ENCODE data around the gene TRAF1.

TRAF1 gene

GRCh38 chr9:120889606-120890271 lies 36.9 kb downstream of the TRAF1 start:
- no peak for DNase-seq (ENCODE audit: low read depth)

DNA sequence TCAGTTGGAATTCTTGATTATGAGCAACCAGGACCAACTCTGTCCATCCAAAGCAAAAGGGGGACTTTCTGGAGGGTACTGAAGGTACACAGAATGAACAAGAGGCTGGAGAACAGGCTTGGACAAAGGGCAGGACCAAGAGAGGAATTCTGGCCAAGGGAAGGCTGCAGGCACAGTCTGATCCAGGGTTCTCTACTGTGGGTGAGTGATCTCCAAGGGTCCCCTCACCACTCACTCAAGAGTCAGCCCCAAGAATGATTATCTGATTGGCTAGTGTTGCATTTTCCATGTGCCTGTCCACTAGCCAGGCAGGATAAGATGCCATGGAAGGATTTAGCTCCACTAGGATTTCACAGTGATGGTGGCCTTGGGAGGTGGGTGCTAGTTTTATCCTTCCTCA lies 38.0 kb downstream of the TRAF1 start:
- no peak for DNase-seq (ENCODE audit: low read depth)

DNA sequence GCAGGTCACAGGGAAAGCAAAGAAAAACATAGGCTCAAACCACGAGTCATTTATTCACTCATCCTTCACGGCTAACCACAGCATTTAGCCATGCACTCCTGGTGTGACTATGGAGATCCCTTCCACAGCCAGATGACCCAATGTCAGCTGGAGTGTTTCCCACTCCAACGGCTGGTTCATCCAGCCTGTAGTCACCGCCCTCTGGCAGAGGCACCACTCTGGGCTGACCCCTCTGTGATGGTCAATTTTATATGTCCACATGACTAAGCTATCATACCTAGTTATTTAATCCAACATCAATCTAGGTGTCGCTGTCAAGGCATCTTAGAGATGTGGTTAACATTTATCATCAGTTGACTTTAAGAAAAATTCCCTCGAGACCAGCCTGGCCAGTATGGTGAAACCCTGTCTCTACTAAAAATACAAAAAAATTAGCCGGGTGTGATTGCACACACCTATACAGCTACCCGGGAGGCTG lies 40.1 kb downstream of the TRAF1 start:
- DNase-seq (ENCODE audit: low read depth), result no peak

DNA sequence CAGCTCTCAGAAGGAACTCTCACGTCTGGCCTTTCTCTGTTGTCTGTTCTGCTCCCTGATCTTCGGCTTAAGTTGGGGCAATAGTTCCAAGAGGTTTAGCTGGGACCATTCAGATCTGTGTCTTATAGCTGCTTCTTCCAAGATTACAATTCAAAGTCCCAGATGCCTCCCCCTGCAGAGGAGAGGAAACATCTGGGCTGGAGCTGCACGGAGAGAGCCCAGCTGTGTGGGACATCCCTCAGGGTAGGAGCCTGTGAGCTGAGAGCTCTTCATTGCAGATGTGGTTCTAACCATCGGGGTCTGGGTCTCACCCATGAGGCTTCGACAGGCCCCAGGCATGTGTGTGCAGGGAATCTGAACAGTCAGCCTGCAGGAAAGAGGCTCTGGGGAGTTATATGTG lies 40.6 kb downstream of the TRAF1 start:
- DNase-seq (ENCODE audit: low read depth), result no peak

GRCh38 chr9:120885457-120885856 lies 41.1 kb downstream of the TRAF1 start:
- no peak for DNase-seq (ENCODE audit: low read depth)

DNA sequence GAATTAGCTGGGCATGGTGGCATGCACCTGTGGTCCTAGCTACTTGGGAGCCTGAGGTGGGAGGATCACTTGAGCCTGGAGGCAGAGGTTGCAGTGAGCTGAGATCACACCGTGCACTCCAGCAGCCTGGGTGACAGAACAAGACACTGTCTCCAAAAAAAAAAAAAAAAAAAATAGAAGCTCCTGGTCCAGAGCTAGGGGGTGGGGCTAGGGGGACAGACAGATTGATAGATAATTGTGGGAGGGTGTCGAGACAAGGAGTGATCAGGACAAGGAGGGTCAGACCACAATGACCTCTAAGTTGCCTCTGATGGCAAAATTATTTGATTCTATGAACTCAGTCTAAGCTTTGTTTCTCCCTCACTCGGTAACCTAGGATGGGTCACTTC lies 43.0 kb downstream of the TRAF1 start:
- no peak for DNase-seq (ENCODE audit: low read depth)

GRCh38 chr9:120882935-120883607 lies 43.5 kb downstream of the TRAF1 start:
- DNase-seq (ENCODE audit: low read depth), result no peak

GRCh38 chr9:120879446-120879845 lies 47.1 kb downstream of the TRAF1 start:
- DNase-seq (ENCODE audit: low read depth), result no peak

DNA sequence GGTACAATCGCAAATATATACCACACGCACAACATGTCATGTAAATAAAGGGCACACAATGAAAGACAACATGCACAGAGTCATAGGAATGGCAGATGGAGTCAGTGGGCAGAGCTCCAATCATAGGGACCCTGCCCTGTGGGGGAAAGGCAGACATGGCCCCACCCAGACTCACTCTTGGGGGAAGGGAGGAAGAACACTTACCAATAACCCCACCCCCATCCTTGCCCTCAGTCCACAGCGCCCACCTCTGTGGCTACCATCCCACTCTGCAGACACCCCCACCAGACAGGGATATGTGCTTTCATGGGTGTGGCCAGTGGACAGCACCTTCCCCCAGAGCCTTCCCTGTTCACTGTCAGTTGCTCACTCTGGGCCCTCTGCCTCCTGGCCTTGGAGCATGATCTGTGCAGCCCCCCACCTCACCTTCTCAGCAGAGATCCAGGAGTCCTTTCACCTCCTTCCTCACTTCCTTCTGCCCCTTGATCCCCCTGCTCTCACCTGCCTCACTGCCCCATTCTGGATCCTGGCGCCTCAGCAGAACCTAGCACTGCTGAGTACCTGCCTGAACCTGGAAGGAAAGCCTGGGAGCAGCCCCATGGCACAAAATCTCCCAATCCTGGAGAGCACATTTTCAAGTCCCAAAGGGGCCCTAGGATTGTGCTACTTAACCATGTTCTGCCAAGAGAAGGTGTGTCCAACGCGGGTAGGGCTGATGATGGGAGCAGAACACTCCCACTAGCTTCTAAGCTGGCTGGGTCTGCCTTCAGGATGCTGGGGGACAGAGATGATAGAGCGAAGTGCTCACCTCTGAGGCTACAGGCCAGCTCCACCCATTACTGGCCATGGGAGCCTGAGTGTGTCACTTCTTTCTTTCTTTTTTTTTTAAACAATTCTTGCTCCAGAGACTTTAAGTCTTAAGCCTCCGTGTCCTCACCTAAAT lies 48.1 kb downstream of the TRAF1 start:
- DNase-seq (ENCODE audit: low read depth), result no peak

- DNase-seq (ENCODE audit: low read depth), result no peak
These were observed 49.1 kb downstream of the TRAF1 start for GRCh38 chr9:120877276-120878034.

- no peak for DNase-seq (ENCODE audit: low read depth)
These were observed 49.8 kb downstream of the TRAF1 start, which contains the start of gene PHF19 for GRCh38 chr9:120876842-120877240. PHF19 (minus strand) TSS chr9:120877188; CDS start chr9:120874741, 2,447 bp downstream.

DNA sequence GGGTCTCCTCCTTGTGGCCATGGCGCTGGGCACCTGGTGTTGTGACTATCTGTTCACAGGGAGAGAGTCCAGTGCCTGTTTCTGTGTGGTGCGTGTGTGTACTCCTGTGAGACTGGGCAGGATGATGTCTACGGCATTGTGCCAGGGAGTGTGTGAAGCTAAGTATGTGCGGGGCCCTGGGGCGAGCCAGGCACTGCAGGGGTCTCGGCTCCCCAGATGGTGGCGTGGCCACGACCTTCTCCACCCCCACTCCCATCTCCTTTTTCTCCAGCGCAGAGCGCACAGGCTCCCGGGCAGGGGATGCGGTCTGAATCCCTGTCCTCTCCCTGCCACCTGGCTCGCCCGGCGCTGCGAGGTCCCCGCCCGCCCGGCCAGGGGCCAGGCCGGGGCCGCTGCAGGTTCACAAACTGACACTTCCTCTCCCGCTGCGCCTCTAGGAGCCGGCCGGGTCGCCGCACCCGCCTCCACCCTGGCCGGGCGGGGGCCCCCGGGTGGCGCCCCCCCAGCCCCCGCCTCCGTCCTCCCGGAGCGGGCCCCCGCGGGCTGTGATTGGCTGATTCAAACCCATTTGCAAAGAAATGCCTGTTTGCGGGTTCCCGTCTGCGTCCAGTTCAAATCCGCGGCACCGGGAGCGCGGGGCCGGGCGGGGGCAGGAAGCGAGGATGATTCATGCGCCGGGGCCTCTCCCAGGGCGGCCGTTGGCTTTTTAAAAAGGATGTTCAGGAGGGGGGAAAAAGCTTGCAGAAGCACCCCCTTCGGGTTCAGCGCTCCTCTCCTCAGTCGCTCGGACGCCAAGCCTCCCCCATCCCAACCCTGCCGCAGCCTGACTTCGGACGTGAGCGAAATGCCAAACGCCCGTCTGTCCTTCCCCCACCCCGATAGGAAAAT lies 50.4 kb downstream of the TRAF1 start:
- peak; percentile 82 for DNase-seq (ENCODE audit: low read depth)

- DNase-seq (ENCODE audit: low read depth), result no peak
These were observed 51.0 kb downstream of the TRAF1 start for GRCh38 chr9:120875643-120875953.

GRCh38 chr9:120875195-120875565 lies 51.4 kb downstream of the TRAF1 start:
- DNase-seq (ENCODE audit: low read depth), result no peak

DNA sequence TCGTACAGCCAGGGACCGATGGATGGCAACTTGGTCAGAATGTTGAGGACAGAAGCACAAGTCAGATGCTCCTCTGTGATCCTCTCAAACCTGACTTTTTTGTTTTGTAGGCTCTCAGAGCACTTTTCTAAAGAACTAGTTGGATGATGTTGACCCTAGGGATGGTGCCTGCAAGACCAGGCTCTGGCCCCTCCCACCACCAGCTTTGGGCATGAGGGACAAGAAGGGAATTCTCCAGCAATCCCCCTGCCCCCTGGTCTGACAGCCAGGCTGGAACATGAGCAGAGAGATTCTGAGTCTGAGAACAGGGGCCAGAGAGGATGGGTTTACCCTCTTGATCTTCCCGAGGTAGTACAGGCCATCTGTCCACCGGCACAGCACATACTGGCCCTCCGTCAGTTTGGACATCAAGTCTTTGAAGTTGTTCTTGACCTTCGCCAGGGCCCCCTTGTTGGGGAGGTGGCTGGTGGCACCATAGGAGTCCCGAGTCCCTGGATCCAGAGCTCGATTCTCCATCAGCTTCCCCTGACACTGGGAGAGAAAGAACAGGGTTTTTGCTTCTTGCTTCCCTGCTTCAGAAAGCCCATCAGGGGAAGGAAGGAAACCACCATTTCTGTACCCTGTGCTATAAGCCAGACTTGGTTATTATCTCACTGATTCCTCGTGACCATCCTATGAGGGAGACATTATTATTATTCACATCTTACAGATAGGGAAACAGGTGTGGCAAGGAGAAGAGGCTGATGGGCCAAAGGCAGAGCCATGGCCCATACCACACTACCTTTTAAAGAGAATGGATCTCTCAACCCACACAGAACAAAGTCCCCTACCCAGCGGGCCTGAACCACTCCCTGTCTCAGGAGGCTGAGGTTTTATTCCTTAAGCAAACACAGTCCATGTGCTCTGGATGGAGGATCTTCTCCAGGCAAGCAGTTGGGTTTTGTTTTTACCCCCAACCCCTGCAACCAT lies 52.1 kb downstream of the TRAF1 start:
- no peak for DNase-seq (ENCODE audit: low read depth)

DNA sequence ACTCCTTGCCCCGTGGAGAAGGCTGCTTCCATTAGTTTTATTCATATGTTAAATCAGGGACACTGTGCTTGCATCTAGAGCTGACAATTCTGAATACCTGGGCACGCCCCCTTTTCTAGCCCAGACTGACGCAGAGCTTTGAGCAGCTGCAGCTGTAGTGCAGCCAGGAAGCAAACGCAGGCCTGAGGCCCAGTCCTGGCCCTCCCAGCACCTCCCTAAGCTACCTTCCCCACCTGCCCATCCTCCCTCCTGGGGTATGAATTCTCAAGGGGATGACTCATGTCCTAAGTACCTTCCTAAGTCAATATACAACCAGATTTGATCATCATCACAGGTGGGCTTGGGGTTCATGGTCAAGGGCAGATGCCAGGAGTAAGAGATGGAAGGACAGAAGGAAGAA lies 53.1 kb downstream of the TRAF1 start:
- no peak for DNase-seq (ENCODE audit: low read depth)

DNA sequence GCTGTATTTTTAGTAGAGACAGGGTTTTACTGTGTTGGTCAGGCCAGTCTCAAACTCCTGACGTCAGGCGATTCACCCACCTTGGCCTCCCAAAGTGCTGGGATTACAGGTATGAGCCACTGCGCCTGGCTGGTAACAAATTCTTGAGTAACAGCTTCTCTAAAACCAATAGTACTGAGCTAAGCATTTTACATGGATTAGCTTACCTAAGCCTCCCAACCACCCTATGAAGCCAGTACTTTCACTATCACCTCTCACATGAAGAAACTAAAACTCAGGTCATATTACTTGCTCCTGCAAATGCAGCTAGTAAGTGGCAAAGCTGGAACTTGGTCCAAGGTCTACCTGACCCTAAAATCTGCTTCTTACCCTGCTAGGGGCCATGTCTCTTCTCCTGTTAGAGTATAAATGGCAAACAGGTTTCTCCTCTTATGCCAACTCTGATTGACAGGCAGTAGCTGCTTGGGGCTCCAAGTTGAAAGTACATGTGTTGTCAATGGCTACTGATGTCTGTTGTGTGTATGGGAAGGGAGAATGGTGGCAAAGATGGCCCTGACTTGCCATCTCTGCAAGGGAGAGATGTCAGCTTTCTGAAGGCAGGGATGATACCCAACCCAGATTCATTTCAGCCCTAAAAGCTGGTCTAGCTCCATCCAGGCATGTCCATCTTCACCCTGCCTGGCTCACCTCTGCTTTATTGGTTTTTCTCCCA lies 53.6 kb downstream of the TRAF1 start:
- no peak for DNase-seq (ENCODE audit: low read depth)

- no peak for DNase-seq (ENCODE audit: low read depth)
These were observed 56.4 kb downstream of the TRAF1 start for GRCh38 chr9:120870206-120870605.

- no peak for DNase-seq (ENCODE audit: low read depth)
These were observed 56.9 kb downstream of the TRAF1 start for GRCh38 chr9:120869726-120870125.
